ENCODE results near the gene URB2. TPM values are rescaled to one million over a fixed set of nuclear protein-coding genes. Genes with fewer than 3 reads are reported as not detected.

URB2 gene
- total RNA-seq, 4 donors from 2014 or later = 7.8 to 14.1 (median 11.0) TPM

GRCh38 chr1:229675396-229675795, 49.3 kb downstream of the URB2 start:
- TF ChIP-seq CTCF (IDR thresholded peaks at IDR 0.05) (no peak), POLR2A (IDR thresholded peaks at IDR 0.05) (no peak)
- no peak for DNase-seq

GRCh38 chr1:229685149-229685548, 59.1 kb downstream of the URB2 start:
- Histone ChIP-seq H3K27me3 (no peaks in the 10 kb centered on the region), H3K36me3 (no peaks in the 10 kb centered on the region), H3K27ac (no peak overlapping the region), H3K4me1 (no peaks in the 10 kb centered on the region), H3K9me3 (peaks cover 0 to 6% (median 4%) of the 10 kb centered on the region in 3 donors), H3K4me3 (no peak overlapping the region)
- 88 to 100% methylated on average over 2 of the region's 2 CpGs for WGBS, 2 donors
- DNase-seq = no peak
- intact Hi-C loops (cut with DNase I) = no loop called here
- TF ChIP-seq POLR2A (IDR thresholded peaks at IDR 0.05) = no peak
- TF ChIP-seq CTCF (IDR thresholded peaks at IDR 0.05) = no peak

More at GRCh38 chr1:229675396-229675795, 49.3 kb downstream of the URB2 start:
- intact Hi-C loops (cut with DNase I) = no loop called here
- Histone ChIP-seq H3K27ac (no peak overlapping the region), H3K27me3 (no peaks in the 10 kb centered on the region), H3K36me3 (no peaks in the 10 kb centered on the region), H3K9me3 (no peaks in the 10 kb centered on the region), H3K4me1 (no peaks in the 10 kb centered on the region), H3K4me3 (no peak overlapping the region)

- Histone ChIP-seq H3K27ac (no peak overlapping the region), H3K4me3 (no peak overlapping the region), H3K27me3 (no peaks in the 10 kb centered on the region), H3K36me3 (no peaks in the 10 kb centered on the region), H3K9me3 (peaks cover 0 to 6% (median 4%) of the 10 kb centered on the region in 3 donors), H3K4me1 (peaks cover 0 to under 1% (median 0%) of the 10 kb centered on the region in 3 donors)
- DNase-seq = no peak
- intact Hi-C loops (cut with DNase I) = no loop called here
- TF ChIP-seq POLR2A (IDR thresholded peaks at IDR 0.05) (no peak), CTCF (IDR thresholded peaks at IDR 0.05) (no peak)
- WGBS, 2 donors = 93% methylated on average over 3 of the region's 4 CpGs
These were observed 63.2 kb downstream of the URB2 start for GRCh38 chr1:229689273-229689672.

- intact Hi-C loops (cut with DNase I) = no loop called here
- Histone ChIP-seq H3K9me3 (peaks cover 0 to 5% (median 4%) of the 10 kb centered on the region in 3 donors), H3K27ac (no peak overlapping the region), H3K27me3 (no peaks in the 10 kb centered on the region), H3K4me1 (peaks cover 0 to 7% (median 0%) of the 10 kb centered on the region in 3 donors), H3K36me3 (no peaks in the 10 kb centered on the region), H3K4me3 (no peak overlapping the region)
- DNase-seq = no peak
- TF ChIP-seq CTCF (IDR thresholded peaks at IDR 0.05) = no peak
- TF ChIP-seq POLR2A (IDR thresholded peaks at IDR 0.05) = no peak
- WGBS, 2 donors = 69 to 88% methylated on average over 7 of the region's 7 CpGs
These were observed 63.9 kb downstream of the URB2 start for GRCh38 chr1:229689904-229690303.

- peaks cover 0 to 9% (median 0%) of the 10 kb centered on the region in 3 donors for H3K4me1 ChIP-seq
- no peak overlapping the region for H3K4me3 ChIP-seq
- WGBS, 2 donors = 40 to 53% methylated on average over 1 of the region's 1 CpG
These were observed 64.6 kb downstream of the URB2 start for GRCh38 chr1:229690662-229691061.

More at GRCh38 chr1:229690662-229691061, 64.6 kb downstream of the URB2 start:
- Histone ChIP-seq H3K36me3 (no peaks in the 10 kb centered on the region), H3K27ac (no peak overlapping the region), H3K27me3 (no peaks in the 10 kb centered on the region), H3K9me3 (no peaks in the 10 kb centered on the region)
- TF ChIP-seq CTCF (IDR thresholded peaks at IDR 0.05) = no peak
- TF ChIP-seq POLR2A (IDR thresholded peaks at IDR 0.05) = no peak
- DNase-seq = no peak
- intact Hi-C loops (cut with DNase I) = no loop called here
